GM21786 (cell line): ENCODE data around the gene QRFPR.
"Not testable (repeated sequence)": the region's sequence is repeated elsewhere in the genome, so short reads cannot be mapped to it uniquely, and the experiment has no call there.

Source experiments
- ATAC-seq: cut with Tn5 transposase; IDR thresholded peaks from one replicate; pipeline ENCODE4 v1.9.1; 2021; ENCODE audit not compliant: unreplicated experiment

QRFPR gene

GRCh38 chr4:121380776-121381462 lies at the start of gene QRFPR:
Gene QRFPR (minus strand): TSS chr4:121381018. CDS start chr4:121380647, 371 bp downstream.
- no peak for ATAC-seq

- no peak for ATAC-seq
Observed at GRCh38 chr4:121428721-121429120, 47.9 kb upstream of the QRFPR start.

- no peak for ATAC-seq
Observed at GRCh38 chr4:121421594-121421993, 40.8 kb upstream of the QRFPR start.

GRCh38 chr4:121411151-121411744 lies 30.4 kb upstream of the QRFPR start:
- ATAC-seq: no peak

GRCh38 chr4:121408567-121408966 lies 27.7 kb upstream of the QRFPR start:
- not testable (repeated sequence) for ATAC-seq

GRCh38 chr4:121400632-121401031 lies 19.8 kb upstream of the QRFPR start:
- ATAC-seq: no peak

- ATAC-seq: no peak
Observed at GRCh38 chr4:121397941-121398601, 17.3 kb upstream of the QRFPR start.

GRCh38 chr4:121397434-121397833 lies 16.6 kb upstream of the QRFPR start:
- no peak for ATAC-seq

- ATAC-seq: no peak
Observed at GRCh38 chr4:121392426-121393086, 11.7 kb upstream of the QRFPR start.

GRCh38 chr4:121390335-121390734 lies 9.5 kb upstream of the QRFPR start:
- ATAC-seq: no peak

GRCh38 chr4:121379276-121379675 lies 1.5 kb downstream of the QRFPR start:
- no peak for ATAC-seq

- no peak for ATAC-seq
Observed at GRCh38 chr4:121377076-121377475, 3.7 kb downstream of the QRFPR start.

- ATAC-seq: no peak
Observed at GRCh38 chr4:121376556-121376955, 4.3 kb downstream of the QRFPR start.

GRCh38 chr4:121376097-121376496 lies 4.7 kb downstream of the QRFPR start:
- ATAC-seq: no peak

GRCh38 chr4:121375262-121375661 lies 5.6 kb downstream of the QRFPR start:
- ATAC-seq: no peak

GRCh38 chr4:121373841-121374240 lies 7.0 kb downstream of the QRFPR start:
- ATAC-seq: no peak

GRCh38 chr4:121370729-121371325 lies 10.0 kb downstream of the QRFPR start:
- ATAC-seq: peak; percentile 73

- ATAC-seq: no peak
Observed at GRCh38 chr4:121360495-121360894, 20.3 kb downstream of the QRFPR start.

- ATAC-seq: no peak
Observed at GRCh38 chr4:121358473-121358872, 22.3 kb downstream of the QRFPR start.

GRCh38 chr4:121353213-121353612 lies 27.6 kb downstream of the QRFPR start:
- no peak for ATAC-seq

GRCh38 chr4:121344098-121344497 lies 36.7 kb downstream of the QRFPR start:
- no peak for ATAC-seq
